GM12865 (cell line): ENCODE measurements around the gene DDX47.
A peak's percentile ranks its signal among the peaks of the same experiment; 100 is the strongest.

Experiments
- DNase-seq: peaks from one replicate; pipeline ENCODE4 v3.0.0; 2010; ENCODE audit warnings: low read depth
- H3K4me3 ChIP-seq: 2 replicates; pipeline ENCODE4 v1.5.1; 2011; ENCODE audit warnings: mild to moderate bottlenecking, low read depth, low read length, control low read depth
- TF ChIP-seq, protein P1 (sequence below): IDR thresholded peaks from 2 replicates; pipeline ENCODE4 v1.5.1; 2011; ENCODE audit warnings: low read length, control low read depth, low read depth, inconsistent platforms; ENCODE audit not compliant: insufficient read depth; ENCODE audit errors: missing control alignments

DDX47 gene

DNA sequence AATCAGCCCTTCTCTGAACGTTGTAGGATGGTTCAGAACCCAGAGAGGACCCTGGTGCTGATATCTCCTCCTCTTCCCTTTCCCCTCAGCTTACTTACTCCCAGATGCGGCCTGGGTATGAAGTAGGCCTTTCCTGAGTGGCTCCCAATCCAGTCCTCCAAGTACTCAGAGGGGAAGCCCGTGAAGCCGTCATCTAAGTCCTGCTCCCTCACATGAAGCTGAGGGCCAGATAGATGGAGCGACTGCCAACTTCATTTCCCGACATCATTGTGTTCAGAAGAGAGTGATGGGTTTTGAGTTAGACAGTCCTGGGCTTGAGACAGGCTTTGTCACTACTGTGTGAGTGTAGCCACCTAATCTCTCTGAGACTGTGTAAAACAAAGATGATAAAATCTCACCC lies 25.0 kb upstream of the DDX47 start:
- no peak for DNase-seq
- TF ChIP-seq, protein P1, sequence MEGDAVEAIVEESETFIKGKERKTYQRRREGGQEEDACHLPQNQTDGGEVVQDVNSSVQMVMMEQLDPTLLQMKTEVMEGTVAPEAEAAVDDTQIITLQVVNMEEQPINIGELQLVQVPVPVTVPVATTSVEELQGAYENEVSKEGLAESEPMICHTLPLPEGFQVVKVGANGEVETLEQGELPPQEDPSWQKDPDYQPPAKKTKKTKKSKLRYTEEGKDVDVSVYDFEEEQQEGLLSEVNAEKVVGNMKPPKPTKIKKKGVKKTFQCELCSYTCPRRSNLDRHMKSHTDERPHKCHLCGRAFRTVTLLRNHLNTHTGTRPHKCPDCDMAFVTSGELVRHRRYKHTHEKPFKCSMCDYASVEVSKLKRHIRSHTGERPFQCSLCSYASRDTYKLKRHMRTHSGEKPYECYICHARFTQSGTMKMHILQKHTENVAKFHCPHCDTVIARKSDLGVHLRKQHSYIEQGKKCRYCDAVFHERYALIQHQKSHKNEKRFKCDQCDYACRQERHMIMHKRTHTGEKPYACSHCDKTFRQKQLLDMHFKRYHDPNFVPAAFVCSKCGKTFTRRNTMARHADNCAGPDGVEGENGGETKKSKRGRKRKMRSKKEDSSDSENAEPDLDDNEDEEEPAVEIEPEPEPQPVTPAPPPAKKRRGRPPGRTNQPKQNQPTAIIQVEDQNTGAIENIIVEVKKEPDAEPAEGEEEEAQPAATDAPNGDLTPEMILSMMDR = no peak
- H3K4me3 ChIP-seq = no peak overlapping the region

DNA sequence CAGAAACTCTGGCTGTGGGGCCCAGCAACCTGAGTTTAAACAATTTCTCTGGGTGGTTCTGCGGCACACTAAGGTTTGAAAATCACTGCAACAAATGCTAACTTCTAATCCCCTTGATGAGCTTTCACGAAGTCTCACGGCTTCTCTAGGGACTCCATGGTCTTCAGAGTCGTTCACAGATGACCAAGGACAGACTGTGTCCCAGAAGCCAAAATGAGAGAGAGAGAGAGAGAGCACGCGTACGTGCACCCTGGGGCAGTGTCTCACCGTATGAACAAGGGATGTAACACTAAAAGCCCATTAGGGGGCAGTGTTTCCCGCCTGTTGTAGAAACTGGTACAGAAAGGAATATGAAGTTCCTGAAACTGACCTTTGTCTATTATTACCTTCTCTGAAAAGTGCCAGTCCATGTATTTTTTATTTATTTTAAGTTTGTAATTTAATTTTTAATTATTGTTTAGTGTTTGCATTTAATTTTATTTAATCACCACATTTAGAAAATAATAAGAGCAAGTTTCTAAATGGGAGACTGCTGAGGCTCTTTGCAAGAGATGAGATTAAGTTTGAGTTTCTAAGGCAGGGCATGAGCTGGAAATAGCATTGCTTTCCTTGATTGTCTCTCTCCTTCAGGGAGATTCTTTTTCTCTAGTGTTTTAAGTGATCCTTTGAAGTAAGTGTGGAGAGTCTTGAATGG lies 24.3 kb upstream of the DDX47 start:
- DNase-seq = peak; percentile 88
- no peak overlapping the region for H3K4me3 ChIP-seq
- TF ChIP-seq, protein P1 = peak; percentile 73

DNA sequence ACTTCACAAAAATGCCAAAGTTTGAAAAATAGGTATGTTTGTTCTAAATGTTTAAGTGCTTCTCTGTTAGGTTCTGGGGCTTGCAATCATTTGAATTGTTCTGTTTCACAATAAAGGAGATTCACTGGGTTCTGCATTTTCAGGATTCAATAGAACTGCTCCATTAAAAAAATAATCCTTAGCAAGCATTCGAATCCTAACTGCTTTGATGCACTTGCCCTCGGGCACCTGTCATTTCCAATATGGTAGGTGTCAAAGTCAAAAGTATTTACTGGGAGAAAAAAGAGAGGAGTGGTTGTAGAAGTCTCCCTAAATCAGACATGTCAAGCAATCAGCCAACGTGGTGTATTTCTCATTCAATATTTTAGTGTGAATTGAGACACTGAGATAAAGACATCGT lies 22.2 kb upstream of the DDX47 start:
- no peak overlapping the region for H3K4me3 ChIP-seq
- TF ChIP-seq, protein P1 = no peak
- no peak for DNase-seq

DNA sequence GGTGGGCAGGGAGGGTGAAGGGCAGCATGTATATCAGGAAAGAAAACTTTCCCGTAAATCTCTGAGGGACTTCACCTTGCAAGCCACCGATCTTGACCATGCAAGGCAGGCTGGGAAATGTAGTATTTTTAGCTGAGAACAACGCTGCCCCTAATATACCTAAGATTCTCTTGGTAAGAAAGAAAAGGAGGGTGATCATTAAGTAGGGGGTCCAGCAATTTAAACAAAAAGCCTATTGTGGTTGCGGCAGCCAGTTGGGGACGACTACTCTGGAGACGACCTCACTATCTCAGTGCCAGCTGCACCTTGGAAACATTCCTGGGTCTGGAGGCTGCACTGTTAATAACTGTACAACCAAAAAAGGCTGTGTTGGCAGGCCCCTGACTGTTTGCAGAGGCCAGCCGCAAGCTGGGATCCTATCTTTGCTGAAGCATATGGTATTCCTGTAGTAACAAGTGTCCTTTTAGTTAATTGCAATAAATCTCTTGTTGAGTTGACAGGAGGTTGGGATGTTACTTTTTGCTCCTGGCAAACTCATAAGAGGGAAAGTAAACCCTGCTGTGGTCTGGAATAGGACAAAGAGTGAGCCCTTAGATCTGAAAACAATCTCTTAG lies 21.3 kb upstream of the DDX47 start:
- H3K4me3 ChIP-seq = no peak overlapping the region
- no peak for DNase-seq

DNA sequence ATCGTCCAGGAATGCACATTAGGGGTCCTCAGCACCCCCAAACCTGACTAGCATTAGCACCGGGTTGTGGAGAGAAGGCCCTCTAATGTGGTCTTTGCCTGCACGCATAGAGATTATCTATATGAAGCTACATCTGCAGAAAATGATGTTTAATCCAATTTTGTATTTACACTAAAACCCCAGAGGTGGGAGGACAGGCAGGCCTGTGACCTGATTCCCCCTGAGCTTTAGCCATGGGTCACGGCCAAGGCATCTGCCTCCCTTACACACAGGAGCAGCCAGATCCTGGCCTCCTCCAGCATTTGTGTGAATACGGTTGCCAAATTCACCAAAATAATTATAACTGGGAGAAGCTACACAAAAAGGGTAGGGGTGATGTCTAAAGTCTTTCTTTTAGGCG lies 20.7 kb upstream of the DDX47 start:
- TF ChIP-seq, protein P1 = no peak
- no peak overlapping the region for H3K4me3 ChIP-seq
- no peak for DNase-seq

More for the DNA sequence above, 21.3 kb upstream of the DDX47 start:
- TF ChIP-seq, protein P1 = no peak

DNA sequence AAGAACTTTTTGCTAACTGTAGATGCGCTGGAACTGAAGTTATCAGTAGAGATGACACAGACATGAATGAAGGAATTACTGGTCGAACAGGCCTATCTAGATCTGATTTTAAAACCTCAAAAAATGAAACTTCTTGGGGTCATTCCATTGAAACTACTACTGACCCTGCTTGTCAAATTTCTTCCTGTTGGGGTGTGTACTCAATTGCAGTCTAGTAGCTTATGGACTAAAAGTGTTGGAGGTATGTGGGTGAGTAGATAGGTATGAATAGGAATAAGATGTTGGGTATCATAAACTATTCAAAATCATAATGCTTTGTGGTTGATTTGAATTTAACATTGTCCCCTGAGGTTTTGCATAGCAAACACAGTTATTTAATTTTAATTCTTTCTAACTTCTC lies 18.5 kb upstream of the DDX47 start:
- H3K4me3 ChIP-seq = no peak overlapping the region
- TF ChIP-seq, protein P1 = no peak
- DNase-seq = no peak
